ENCODE results near the gene STAM2. TPM values are rescaled to one million over a fixed set of nuclear protein-coding genes. Genes with fewer than 3 reads are reported as not detected.

STAM2 gene
- polyA plus RNA-seq, 4 donors, result 8.2 to 27.3 (median 9.8) TPM

- 70 to 82% (median 79%) methylated on average over 2 of the region's 2 CpGs for WGBS, 3 donors
- H3K4me1 ChIP-seq (ENCODE audit: control insufficient read depth in 3 of 3, insufficient read depth in 2 of 3, low read depth in 1 of 3, low read length in 2 of 3), result no peaks in the 10 kb centered on the region
Observed at GRCh38 chr2:152072011-152072410, 103.6 kb downstream of the STAM2 start.

GRCh38 chr2:152071518-152071917 lies 104.0 kb downstream of the STAM2 start:
- Histone ChIP-seq H3K27ac (ENCODE audit: low read depth in 1 of 3, low read length in 2 of 3) (no peak overlapping the region), H3K9me3 (ENCODE audit: control insufficient read depth in 2 of 2, insufficient read depth in 1 of 2, low read depth in 1 of 2, low read length in 1 of 2) (no peaks in the 10 kb centered on the region), H3K4me1 (ENCODE audit: control insufficient read depth in 3 of 3, insufficient read depth in 2 of 3, low read depth in 1 of 3, low read length in 2 of 3) (no peaks in the 10 kb centered on the region), H3K4me3 (ENCODE audit: low read depth in 1 of 3, low read length in 3 of 3) (no peak overlapping the region), H3K27me3 (ENCODE audit: control insufficient read depth in 3 of 3, insufficient read depth in 3 of 3, low read length in 3 of 3) (no peaks in the 10 kb centered on the region), H3K36me3 (ENCODE audit: control insufficient read depth in 3 of 3, insufficient read depth in 2 of 3, low read depth in 1 of 3, low read length in 3 of 3) (no peaks in the 10 kb centered on the region)
- FAIRE-seq (no peak), DNase-seq (no peak)
- whole genome bisulfite sequencing, 3 donors, result 86 to 91% (median 87%) methylated on average over 1 of the region's 1 CpG

More at GRCh38 chr2:152072011-152072410, 103.6 kb downstream of the STAM2 start:
- no peaks in the 10 kb centered on the region for H3K9me3 ChIP-seq (ENCODE audit: control insufficient read depth in 2 of 2, insufficient read depth in 1 of 2, low read depth in 1 of 2, low read length in 1 of 2)
- no peaks in the 10 kb centered on the region for H3K27me3 ChIP-seq (ENCODE audit: control insufficient read depth in 3 of 3, insufficient read depth in 3 of 3, low read length in 3 of 3)
- H3K4me3 ChIP-seq (ENCODE audit: low read depth in 1 of 3, low read length in 3 of 3), result no peak overlapping the region
- no peak overlapping the region for H3K27ac ChIP-seq (ENCODE audit: low read depth in 1 of 3, low read length in 2 of 3)
- no peaks in the 10 kb centered on the region for H3K36me3 ChIP-seq (ENCODE audit: control insufficient read depth in 3 of 3, insufficient read depth in 2 of 3, low read depth in 1 of 3, low read length in 3 of 3)
- no peak for DNase-seq
- FAIRE-seq, result no peak

- Histone ChIP-seq H3K36me3 (ENCODE audit: control insufficient read depth in 3 of 3, insufficient read depth in 2 of 3, low read depth in 1 of 3, low read length in 3 of 3) (no peaks in the 10 kb centered on the region), H3K27ac (ENCODE audit: low read depth in 1 of 3, low read length in 2 of 3) (no peak overlapping the region), H3K27me3 (ENCODE audit: control insufficient read depth in 3 of 3, insufficient read depth in 3 of 3, low read length in 3 of 3) (no peaks in the 10 kb centered on the region), H3K9me3 (ENCODE audit: control insufficient read depth in 2 of 2, insufficient read depth in 1 of 2, low read depth in 1 of 2, low read length in 1 of 2) (no peaks in the 10 kb centered on the region), H3K4me3 (ENCODE audit: low read depth in 1 of 3, low read length in 3 of 3) (no peak overlapping the region), H3K4me1 (ENCODE audit: control insufficient read depth in 3 of 3, insufficient read depth in 2 of 3, low read depth in 1 of 3, low read length in 2 of 3) (no peaks in the 10 kb centered on the region)
- DNase-seq, result no peak
- 53 to 85% (median 71%) methylated on average over 1 of the region's 1 CpG for WGBS, 3 donors
- no peak for FAIRE-seq
Observed at GRCh38 chr2:152071092-152071491, 104.5 kb downstream of the STAM2 start.

- Histone ChIP-seq H3K9me3 (ENCODE audit: control insufficient read depth in 2 of 2, insufficient read depth in 1 of 2, low read depth in 1 of 2, low read length in 1 of 2) (no peaks in the 10 kb centered on the region), H3K27me3 (ENCODE audit: control insufficient read depth in 3 of 3, insufficient read depth in 3 of 3, low read length in 3 of 3) (peaks cover 0 to 2% (median 0%) of the 10 kb centered on the region in 3 donors), H3K4me3 (ENCODE audit: low read depth in 1 of 3, low read length in 3 of 3) (no peak overlapping the region), H3K4me1 (ENCODE audit: control insufficient read depth in 3 of 3, insufficient read depth in 2 of 3, low read depth in 1 of 3, low read length in 2 of 3) (no peaks in the 10 kb centered on the region), H3K36me3 (ENCODE audit: control insufficient read depth in 3 of 3, insufficient read depth in 2 of 3, low read depth in 1 of 3, low read length in 3 of 3) (no peaks in the 10 kb centered on the region), H3K27ac (ENCODE audit: low read depth in 1 of 3, low read length in 2 of 3) (no peak overlapping the region)
- FAIRE-seq (no peak), DNase-seq (no peak)
- 84 to 88% (median 87%) methylated on average over 2 of the region's 2 CpGs for WGBS, 3 donors
Observed at GRCh38 chr2:152068226-152068625, 107.3 kb downstream of the STAM2 start.

GRCh38 chr2:152067823-152068222 lies 107.7 kb downstream of the STAM2 start:
- no peaks in the 10 kb centered on the region for H3K9me3 ChIP-seq (ENCODE audit: control insufficient read depth in 2 of 2, insufficient read depth in 1 of 2, low read depth in 1 of 2, low read length in 1 of 2)
- no peaks in the 10 kb centered on the region for H3K4me1 ChIP-seq (ENCODE audit: control insufficient read depth in 3 of 3, insufficient read depth in 2 of 3, low read depth in 1 of 3, low read length in 2 of 3)
- no peak overlapping the region for H3K27ac ChIP-seq (ENCODE audit: low read depth in 1 of 3, low read length in 2 of 3)
- peaks cover 0 to 2% (median 0%) of the 10 kb centered on the region in 3 donors for H3K27me3 ChIP-seq (ENCODE audit: control insufficient read depth in 3 of 3, insufficient read depth in 3 of 3, low read length in 3 of 3)
- no peak overlapping the region for H3K4me3 ChIP-seq (ENCODE audit: low read depth in 1 of 3, low read length in 3 of 3)
- FAIRE-seq, result no peak
- no peaks in the 10 kb centered on the region for H3K36me3 ChIP-seq (ENCODE audit: control insufficient read depth in 3 of 3, insufficient read depth in 2 of 3, low read depth in 1 of 3, low read length in 3 of 3)
- WGBS, 3 donors, result 89 to 94% (median 93%) methylated on average over 1 of the region's 1 CpG
- no peak for DNase-seq

Other genes with a start within 250 kb of the STAM2 start
- 1 to 10 TPM in 1 of 4 donors, under 1 TPM in 2, not detected in 1; 0.27 to 1.3 (median 0.27) TPM for gene CACNB4, start 76.7 kb downstream of the STAM2 start, polyA plus RNA-seq
- gene FMNL2, start 159.4 kb upstream of the STAM2 start, polyA plus RNA-seq, result 10 to 100 TPM in 1 of 4 donors, 1 to 10 TPM in 3; 7.0 to 23.3 (median 8.7) TPM

All from small intestine (tissue), 7 donors.